HG02970 (cell line): ENCODE results near the gene PROC.

Experiments
- ATAC-seq: cut with Tn5 transposase; IDR thresholded peaks from one replicate; pipeline ENCODE4 v1.9.1; 2021; ENCODE audit warnings: mild to moderate bottlenecking, moderate library complexity, moderate number of reproducible peaks; ENCODE audit not compliant: unreplicated experiment, low FRiP score

The PROC gene

GRCh38 chr2:127418300-127419111, at the start of gene PROC:
PROC (plus strand) TSS chr2:127418427; CDS start chr2:127419943, 1,516 bp downstream.
- no peak for ATAC-seq

- ATAC-seq: no peak
These were observed 48.2 kb upstream of the PROC start for GRCh38 chr2:127370010-127370409.

GRCh38 chr2:127371037-127371436, 47.2 kb upstream of the PROC start:
- no peak for ATAC-seq

- ATAC-seq: no peak
These were observed 44.7 kb upstream of the PROC start for GRCh38 chr2:127373362-127374083.

GRCh38 chr2:127376257-127376656, 42.0 kb upstream of the PROC start:
- no peak for ATAC-seq

- no peak for ATAC-seq
These were observed 41.0 kb upstream of the PROC start for GRCh38 chr2:127377262-127377661.

- no peak for ATAC-seq
These were observed 39.5 kb upstream of the PROC start for GRCh38 chr2:127378720-127379119.

- ATAC-seq: no peak
These were observed 38.4 kb upstream of the PROC start for GRCh38 chr2:127379712-127380355.

- ATAC-seq: no peak
These were observed 36.5 kb upstream of the PROC start for GRCh38 chr2:127381762-127382161.

- no peak for ATAC-seq
These were observed 35.4 kb upstream of the PROC start for GRCh38 chr2:127382831-127383230.

GRCh38 chr2:127384529-127384928, 33.7 kb upstream of the PROC start:
- no peak for ATAC-seq

- no peak for ATAC-seq
These were observed 32.0 kb upstream of the PROC start for GRCh38 chr2:127386246-127386645.

- ATAC-seq: peak; percentile 57
These were observed 31.2 kb upstream of the PROC start for GRCh38 chr2:127386764-127387654.

- ATAC-seq: peak; percentile 85
These were observed 30.4 kb upstream of the PROC start, which contains the start of gene MAP3K2 for GRCh38 chr2:127387655-127388422. MAP3K2 (minus strand) TSS chr2:127387975; CDS start chr2:127343129, 44,846 bp downstream.

- ATAC-seq: peak; percentile 3
These were observed 29.6 kb upstream of the PROC start for GRCh38 chr2:127388423-127389164.

- ATAC-seq: no peak
These were observed 28.3 kb upstream of the PROC start for GRCh38 chr2:127389778-127390435.

GRCh38 chr2:127392133-127392827, 25.9 kb upstream of the PROC start:
- no peak for ATAC-seq
